Measurements from ENCODE around the gene NMRK1. TPM values are rescaled to one million over a fixed set of nuclear protein-coding genes. Genes with fewer than 3 reads are reported as not detected.

NMRK1 gene
- total RNA-seq, 1 experiment from 2014 or later = 36.2 TPM

- H3K4me3 ChIP-seq = no peak overlapping the region
- no peaks in the 10 kb centered on the region for H3K4me1 ChIP-seq (replicated peaks; ENCODE audit: insufficient read depth)
- no TSS peak for BruUV-seq (replicated peaks)
- no peaks in the 10 kb centered on the region for H3K36me3 ChIP-seq (ENCODE audit: low read depth)
- no peaks in the 10 kb centered on the region for H3K27me3 ChIP-seq (ENCODE audit: insufficient read depth, low read depth)
- ChIA-PET POLR2A (ENCODE audit: unreplicated experiment) (no interaction called here), CTCF (no interaction called here)
- H3K27ac ChIP-seq = no peak overlapping the region
- no peaks in the 10 kb centered on the region for H3F3A ChIP-seq (ENCODE audit: insufficient read depth, low read depth)
- no peak overlapping the region for H2AFZ ChIP-seq
- no peaks in the 10 kb centered on the region for H3K79me2 ChIP-seq (ENCODE audit: low read depth)
- DNase-seq = no peak
- H3K9me3 ChIP-seq (ENCODE audit: insufficient read depth, low read depth) = no peaks in the 10 kb centered on the region
- H4K20me1 ChIP-seq (ENCODE audit: insufficient read depth) = no peaks in the 10 kb centered on the region
- H3K9me2 ChIP-seq (ENCODE audit: insufficient read depth) = no peaks in the 10 kb centered on the region
- TF ChIP-seq EZH2 (IDR thresholded peaks at IDR 0.05; ENCODE audit: low read depth) (no peak), CTCF (conservative IDR thresholded peaks at IDR 0.05) (no peak)
- no peak overlapping the region for H3K4me2 ChIP-seq
- intact Hi-C loops (cut with micrococcal nuclease; ENCODE audit: unreplicated experiment) = no loop called here
These were observed 48.9 kb downstream of the NMRK1 start for GRCh38 chr9:75039009-75039408.

- BruUV-seq (replicated peaks) = no TSS peak
- intact Hi-C loops (cut with micrococcal nuclease; ENCODE audit: unreplicated experiment) = no loop called here
- CTCF ChIA-PET = no interaction called here
- H3K4me1 ChIP-seq (replicated peaks; ENCODE audit: insufficient read depth) = no peaks in the 10 kb centered on the region
- H3K4me3 ChIP-seq = no peak overlapping the region
- H3K79me2 ChIP-seq (ENCODE audit: low read depth) = no peaks in the 10 kb centered on the region
- DNase-seq = no peak
- H3K9me3 ChIP-seq (ENCODE audit: insufficient read depth, low read depth) = no peaks in the 10 kb centered on the region
- no peak overlapping the region for H2AFZ ChIP-seq
- no peaks in the 10 kb centered on the region for H3K27me3 ChIP-seq (ENCODE audit: insufficient read depth, low read depth)
- POLR2A ChIA-PET (ENCODE audit: unreplicated experiment) = no interaction called here
- TF ChIP-seq CTCF (conservative IDR thresholded peaks at IDR 0.05) = no peak
- TF ChIP-seq EZH2 (IDR thresholded peaks at IDR 0.05; ENCODE audit: low read depth) = no peak
- H3K36me3 ChIP-seq (ENCODE audit: low read depth) = no peaks in the 10 kb centered on the region
- H4K20me1 ChIP-seq (ENCODE audit: insufficient read depth) = no peaks in the 10 kb centered on the region
- no peak overlapping the region for H3K4me2 ChIP-seq
- H3K9me2 ChIP-seq (ENCODE audit: insufficient read depth) = no peaks in the 10 kb centered on the region
- no peaks in the 10 kb centered on the region for H3F3A ChIP-seq (ENCODE audit: insufficient read depth, low read depth)
- no peak overlapping the region for H3K27ac ChIP-seq
These were observed 51.2 kb downstream of the NMRK1 start for GRCh38 chr9:75036793-75037192.

GRCh38 chr9:75033791-75034473 is 54.0 kb downstream of the NMRK1 start:
- ChIA-PET CTCF (no interaction called here), POLR2A (ENCODE audit: unreplicated experiment) (no interaction called here)
- H3F3A ChIP-seq (ENCODE audit: insufficient read depth, low read depth) = no peaks in the 10 kb centered on the region
- no peak overlapping the region for H3K4me2 ChIP-seq
- H3K9me2 ChIP-seq (ENCODE audit: insufficient read depth) = no peaks in the 10 kb centered on the region
- intact Hi-C loops (cut with micrococcal nuclease; ENCODE audit: unreplicated experiment) = no loop called here
- TF ChIP-seq EZH2 (IDR thresholded peaks at IDR 0.05; ENCODE audit: low read depth) (no peak), CTCF (conservative IDR thresholded peaks at IDR 0.05) (no peak)
- no peak overlapping the region for H3K4me3 ChIP-seq
- H3K27me3 ChIP-seq (ENCODE audit: insufficient read depth, low read depth) = no peaks in the 10 kb centered on the region
- BruUV-seq (replicated peaks) = no TSS peak
- H3K79me2 ChIP-seq (ENCODE audit: low read depth) = no peaks in the 10 kb centered on the region
- H3K27ac ChIP-seq = no peak overlapping the region
- no peaks in the 10 kb centered on the region for H4K20me1 ChIP-seq (ENCODE audit: insufficient read depth)
- DNase-seq = no peak
- 0 out of 2 replicates have a peak, but pooled peaks cover 2% of the 10 kb centered on the region for H3K4me1 ChIP-seq (replicated peaks; ENCODE audit: insufficient read depth)
- H3K9me3 ChIP-seq (ENCODE audit: insufficient read depth, low read depth) = no peaks in the 10 kb centered on the region
- H3K36me3 ChIP-seq (ENCODE audit: low read depth) = no peaks in the 10 kb centered on the region
- no peak overlapping the region for H2AFZ ChIP-seq

Measured in PC-9 (cell line).